Lower lobe of right lung (tissue), 2 donors: ENCODE measurements around the gene TP53INP2. TPM values are rescaled to one million over a fixed set of nuclear protein-coding genes. Genes with fewer than 3 reads are reported as not detected.
"Not testable (repeated sequence)": the region's sequence is repeated elsewhere in the genome, so short reads cannot be mapped to it uniquely, and the experiment has no call there.

Experiments
- ATAC-seq, 2 donors: fragments of 200-7000 bp; cut with Tn5 transposase; one replicate each; pipeline ENCODE4 v1.9.1; 2020 to 2022; ENCODE audit warnings: mild to moderate bottlenecking in 2 of 2, moderate library complexity in 2 of 2
- DNase-seq: peaks from one replicate; pipeline ENCODE4 v3.0.0-alpha.2; 2020
- H3K27ac ChIP-seq: fragments of 200-600 bp; one replicate; pipeline ENCODE4 v1.8.0; 2022
- H3K27me3 ChIP-seq: fragments of 200-600 bp; one replicate; pipeline ENCODE4 v1.8.0; 2022; ENCODE audit warnings: low read depth
- H3K36me3 ChIP-seq: fragments of 200-600 bp; one replicate; pipeline ENCODE4 v1.8.0; 2022; ENCODE audit warnings: mild to moderate bottlenecking
- H3K4me1 ChIP-seq: fragments of 200-600 bp; one replicate; pipeline ENCODE4 v1.8.0; 2022
- H3K4me3 ChIP-seq: fragments of 200-600 bp; one replicate; pipeline ENCODE4 v1.8.0; 2022; ENCODE audit warnings: mild to moderate bottlenecking
- H3K9me3 ChIP-seq: fragments of 200-600 bp; one replicate; pipeline ENCODE4 v1.8.0; 2022
- CTCF ChIP-seq: fragments of 200-600 bp; IDR thresholded peaks from one replicate; pipeline ENCODE4 v1.8.0; 2022; ENCODE audit warnings: antibody characterized with exemption, mild to moderate bottlenecking
- intact Hi-C: fragments of 100-400 bp; cut with DNase I; formaldehyde crosslinking; loops from one replicate; pipeline ENCODE4 v1.11.0; 2022
- long read RNA-seq: library from polyadenylated mRNA; unstranded; transcript quantifications from one replicate; pipeline ENCODE4 v2.0.0, GENCODE V29; 2021
- total RNA-seq: library from RNA; stranded (reverse); fragmentation: NEBNext Ultra II Directional; extraction: Animal tissue kit (Norgen Biotek cat#: 25700); gene quantifications from one replicate; pipeline ENCODE4 v1.2.1, GENCODE V29; 2021
- donor health status: DM: no; HTN: yes; CAD: no; lungs with severe emphysema.

Gene TP53INP2
- total RNA-seq: 13.6 TPM
- long read RNA-seq, partial matches to known transcripts: 13 of 13 reads
- long read RNA-seq, other reads (novel, unspliced or antisense): 0 of 13 reads

- DNase-seq (peak; percentile 97), ATAC-seq (peak; percentile 87 to 88)
- H3K27ac ChIP-seq: peak within 1 kb of the TSS; percentile 100
- TF ChIP-seq CTCF: no peak
- no peaks in the 10 kb centered on the region for H3K27me3 ChIP-seq
- H3K4me1 ChIP-seq: peaks cover 26% of the 10 kb centered on the region
- H3K4me3 ChIP-seq: peak within 1 kb of the TSS; percentile 70
- H3K9me3 ChIP-seq: no peaks in the 10 kb centered on the region
- H3K36me3 ChIP-seq: no peaks in the 10 kb centered on the region
- intact Hi-C loops: no loop called here
Measured at GRCh38 chr20:34704177-34705007, at the start of gene TP53INP2. Gene TP53INP2, plus strand, starts transcription at chr20:34704344. Its CDS starts 4,396 bp downstream, at chr20:34708740.

- H3K27me3 ChIP-seq, H3K9me3 ChIP-seq, DNase-seq, H3K4me1 ChIP-seq, H3K36me3 ChIP-seq, ATAC-seq, intact Hi-C loops, H3K27ac ChIP-seq, H3K4me3 ChIP-seq: not testable (repeated sequence)
Measured at GRCh38 chr20:34658654-34659053, 45.5 kb upstream of the TP53INP2 start.

- H3K36me3 ChIP-seq, intact Hi-C loops, H3K4me1 ChIP-seq, DNase-seq, H3K4me3 ChIP-seq, H3K27me3 ChIP-seq, ATAC-seq, H3K9me3 ChIP-seq, H3K27ac ChIP-seq: not testable (repeated sequence)
Measured at GRCh38 chr20:34661811-34662210, 42.3 kb upstream of the TP53INP2 start.

- H3K4me1 ChIP-seq: no peaks in the 10 kb centered on the region
- ATAC-seq (no peak), DNase-seq (no peak)
- intact Hi-C loops: no loop called here
- no peaks in the 10 kb centered on the region for H3K9me3 ChIP-seq
- no peaks in the 10 kb centered on the region for H3K36me3 ChIP-seq
- no peak overlapping the region for H3K4me3 ChIP-seq
- no peak overlapping the region for H3K27ac ChIP-seq
- H3K27me3 ChIP-seq: no peaks in the 10 kb centered on the region
- no peak for TF ChIP-seq CTCF
Measured at GRCh38 chr20:34663213-34663943, 40.8 kb upstream of the TP53INP2 start.

- H3K9me3 ChIP-seq, ATAC-seq, H3K36me3 ChIP-seq, H3K4me3 ChIP-seq, H3K27me3 ChIP-seq, intact Hi-C loops, DNase-seq, H3K27ac ChIP-seq, H3K4me1 ChIP-seq: not testable (repeated sequence)
Measured at GRCh38 chr20:34664751-34665150, 39.4 kb upstream of the TP53INP2 start.

GRCh38 chr20:34669094-34669493 is 35.0 kb upstream of the TP53INP2 start:
- Histone ChIP-seq H3K4me1 (no peaks in the 10 kb centered on the region), H3K36me3 (no peaks in the 10 kb centered on the region), H3K9me3 (no peaks in the 10 kb centered on the region), H3K27ac (no peak overlapping the region), H3K27me3 (no peaks in the 10 kb centered on the region), H3K4me3 (no peak overlapping the region)
- ATAC-seq (no peak), DNase-seq (no peak)
- intact Hi-C loops: no loop called here
- no peak for TF ChIP-seq CTCF

GRCh38 chr20:34673412-34673811 is 30.7 kb upstream of the TP53INP2 start:
- H3K4me1 ChIP-seq: peaks cover 17% of the 10 kb centered on the region
- H3K4me3 ChIP-seq: no peak overlapping the region
- ATAC-seq (no peak), DNase-seq (no peak)
- H3K36me3 ChIP-seq: no peaks in the 10 kb centered on the region
- intact Hi-C loops: no loop called here
- no peaks in the 10 kb centered on the region for H3K9me3 ChIP-seq
- no peak for TF ChIP-seq CTCF
- H3K27ac ChIP-seq: no peak overlapping the region
- H3K27me3 ChIP-seq: no peaks in the 10 kb centered on the region
